ENCODE results near the gene UXS1. TPM values are rescaled to one million over a fixed set of nuclear protein-coding genes. Genes with fewer than 3 reads are reported as not detected.

Gene UXS1
- total RNA-seq, 2 donors from 2014 or later, result 28.3 to 49.1 TPM

DNA sequence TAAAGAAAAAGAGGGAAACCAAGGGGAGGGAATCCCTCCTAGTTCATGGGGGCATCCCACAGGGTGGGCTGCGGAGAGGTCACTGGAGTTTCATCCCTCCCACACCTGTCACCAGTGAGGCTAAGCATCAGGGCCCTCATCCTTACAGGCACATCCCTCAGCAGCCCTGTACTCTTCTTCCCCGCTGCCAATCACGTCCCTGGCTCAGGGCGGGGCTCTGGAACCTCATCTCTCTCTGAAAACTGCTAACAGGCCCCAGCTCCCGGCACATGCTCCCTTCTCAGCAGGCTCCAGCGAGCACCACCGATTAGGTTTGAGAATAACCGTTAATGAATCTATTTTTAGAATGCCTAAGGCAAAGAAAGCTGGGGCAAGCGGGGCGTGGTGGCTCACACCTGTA lies 13.0 kb downstream of the UXS1 start:
- no peak overlapping the region for H3K4me3 ChIP-seq
- H3K27ac ChIP-seq, result no peak overlapping the region
- TF ChIP-seq, protein P1, sequence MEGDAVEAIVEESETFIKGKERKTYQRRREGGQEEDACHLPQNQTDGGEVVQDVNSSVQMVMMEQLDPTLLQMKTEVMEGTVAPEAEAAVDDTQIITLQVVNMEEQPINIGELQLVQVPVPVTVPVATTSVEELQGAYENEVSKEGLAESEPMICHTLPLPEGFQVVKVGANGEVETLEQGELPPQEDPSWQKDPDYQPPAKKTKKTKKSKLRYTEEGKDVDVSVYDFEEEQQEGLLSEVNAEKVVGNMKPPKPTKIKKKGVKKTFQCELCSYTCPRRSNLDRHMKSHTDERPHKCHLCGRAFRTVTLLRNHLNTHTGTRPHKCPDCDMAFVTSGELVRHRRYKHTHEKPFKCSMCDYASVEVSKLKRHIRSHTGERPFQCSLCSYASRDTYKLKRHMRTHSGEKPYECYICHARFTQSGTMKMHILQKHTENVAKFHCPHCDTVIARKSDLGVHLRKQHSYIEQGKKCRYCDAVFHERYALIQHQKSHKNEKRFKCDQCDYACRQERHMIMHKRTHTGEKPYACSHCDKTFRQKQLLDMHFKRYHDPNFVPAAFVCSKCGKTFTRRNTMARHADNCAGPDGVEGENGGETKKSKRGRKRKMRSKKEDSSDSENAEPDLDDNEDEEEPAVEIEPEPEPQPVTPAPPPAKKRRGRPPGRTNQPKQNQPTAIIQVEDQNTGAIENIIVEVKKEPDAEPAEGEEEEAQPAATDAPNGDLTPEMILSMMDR (IDR thresholded peaks at IDR 0.05), result no peak
- no peaks in the 10 kb centered on the region for H3K36me3 ChIP-seq
- no peaks in the 10 kb centered on the region for H3K27me3 ChIP-seq (replicated peaks; ENCODE audit: insufficient read depth)
- H3K9me3 ChIP-seq, result no peaks in the 10 kb centered on the region
- DNase-seq (ENCODE audit: low spot score) (no peak), ATAC-seq (ENCODE audit: insufficient number of reproducible peaks, low FRiP score, low read depth) (no peak)
- H3K4me1 ChIP-seq (ENCODE audit: control insufficient read depth in 1 of 2, low read depth in 2 of 2), result peaks cover 14 to 23% of the 10 kb centered on the region in 2 donors

DNA sequence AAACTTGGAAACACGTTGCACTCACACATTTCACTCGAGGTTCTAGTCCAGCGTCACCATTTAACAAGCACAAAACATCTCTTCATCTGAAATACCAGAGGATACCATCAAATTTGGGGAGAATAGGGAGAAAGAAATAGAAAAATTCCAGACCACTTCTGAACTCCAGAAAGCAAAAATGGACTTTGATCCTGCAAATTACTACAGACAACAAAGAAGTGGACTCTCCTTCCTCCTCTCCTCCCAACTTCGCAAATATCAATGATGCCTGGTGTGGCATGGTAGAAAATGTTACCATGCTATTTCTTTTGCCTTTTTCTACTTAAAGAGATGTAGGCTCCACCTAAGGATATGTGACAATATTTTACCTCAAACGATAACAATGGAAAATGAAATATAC lies 13.5 kb downstream of the UXS1 start:
- DNase-seq (ENCODE audit: low spot score) (no peak), ATAC-seq (ENCODE audit: insufficient number of reproducible peaks, low FRiP score, low read depth) (no peak)
- Histone ChIP-seq H3K4me1 (ENCODE audit: control insufficient read depth in 1 of 2, low read depth in 2 of 2) (peaks cover 14 to 28% of the 10 kb centered on the region in 2 donors), H3K27ac (no peak overlapping the region), H3K9me3 (no peaks in the 10 kb centered on the region), H3K36me3 (no peaks in the 10 kb centered on the region), H3K4me3 (no peak overlapping the region), H3K27me3 (replicated peaks; ENCODE audit: insufficient read depth) (no peaks in the 10 kb centered on the region)
- TF ChIP-seq, protein P1 (IDR thresholded peaks at IDR 0.05), result no peak

DNA sequence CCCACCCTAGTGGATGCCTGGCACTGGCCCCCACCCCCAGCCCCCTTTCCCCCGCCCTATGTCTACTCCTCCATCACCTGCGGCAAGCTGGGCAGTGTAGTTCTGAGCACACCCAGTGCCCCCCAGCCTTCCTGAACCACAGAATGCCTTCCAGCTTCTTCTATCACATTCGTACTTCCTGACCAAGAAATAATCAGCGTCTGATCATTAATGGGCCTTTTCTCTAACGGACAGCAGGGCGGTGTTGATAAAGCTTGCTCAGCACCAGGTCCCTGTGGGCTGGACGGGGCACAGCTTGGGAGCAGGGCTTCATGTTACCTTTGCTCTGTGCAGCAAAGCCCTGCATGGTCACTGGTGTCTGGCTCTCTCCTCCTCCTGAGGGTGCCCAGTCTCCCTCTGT lies 15.4 kb downstream of the UXS1 start:
- DNase-seq (ENCODE audit: low spot score) (no peak), ATAC-seq (ENCODE audit: insufficient number of reproducible peaks, low FRiP score, low read depth) (no peak)
- H3K4me3 ChIP-seq, result no peak overlapping the region
- H3K27ac ChIP-seq, result no peak overlapping the region
- no peaks in the 10 kb centered on the region for H3K36me3 ChIP-seq
- TF ChIP-seq, protein P1 (IDR thresholded peaks at IDR 0.05), result no peak
- peaks cover 14 to 46% of the 10 kb centered on the region in 2 donors for H3K4me1 ChIP-seq (ENCODE audit: control insufficient read depth in 1 of 2, low read depth in 2 of 2)
- H3K9me3 ChIP-seq, result no peaks in the 10 kb centered on the region
- no peaks in the 10 kb centered on the region for H3K27me3 ChIP-seq (replicated peaks; ENCODE audit: insufficient read depth)

DNA sequence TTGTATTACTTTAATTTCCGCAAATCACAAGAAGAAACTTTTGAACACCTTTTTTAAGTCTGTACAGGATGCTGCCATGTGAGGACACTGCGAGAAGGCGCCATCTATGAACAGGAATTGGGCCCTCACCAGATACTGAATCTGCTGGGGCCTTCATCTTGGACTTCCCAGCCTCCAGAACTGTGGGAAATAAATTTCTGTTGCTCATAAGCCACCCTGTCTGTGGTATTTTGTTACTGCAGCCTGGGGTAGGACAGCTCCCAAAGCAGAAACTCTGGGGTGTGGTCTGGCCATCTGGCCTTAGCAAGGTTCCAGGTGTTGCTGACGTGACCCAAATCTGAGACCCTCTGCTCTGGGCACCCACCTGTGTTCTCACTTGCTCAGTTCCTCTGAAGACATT lies 16.5 kb downstream of the UXS1 start:
- no peaks in the 10 kb centered on the region for H3K9me3 ChIP-seq
- DNase-seq (ENCODE audit: low spot score) (no peak), ATAC-seq (ENCODE audit: insufficient number of reproducible peaks, low FRiP score, low read depth) (no peak)
- H3K36me3 ChIP-seq, result no peaks in the 10 kb centered on the region
- peaks cover 6 to 39% of the 10 kb centered on the region in 2 donors for H3K4me1 ChIP-seq (ENCODE audit: control insufficient read depth in 1 of 2, low read depth in 2 of 2)
- no peak overlapping the region for H3K27ac ChIP-seq
- no peak overlapping the region for H3K4me3 ChIP-seq
- TF ChIP-seq, protein P1 (IDR thresholded peaks at IDR 0.05), result no peak
- H3K27me3 ChIP-seq (replicated peaks; ENCODE audit: insufficient read depth), result no peaks in the 10 kb centered on the region

DNA sequence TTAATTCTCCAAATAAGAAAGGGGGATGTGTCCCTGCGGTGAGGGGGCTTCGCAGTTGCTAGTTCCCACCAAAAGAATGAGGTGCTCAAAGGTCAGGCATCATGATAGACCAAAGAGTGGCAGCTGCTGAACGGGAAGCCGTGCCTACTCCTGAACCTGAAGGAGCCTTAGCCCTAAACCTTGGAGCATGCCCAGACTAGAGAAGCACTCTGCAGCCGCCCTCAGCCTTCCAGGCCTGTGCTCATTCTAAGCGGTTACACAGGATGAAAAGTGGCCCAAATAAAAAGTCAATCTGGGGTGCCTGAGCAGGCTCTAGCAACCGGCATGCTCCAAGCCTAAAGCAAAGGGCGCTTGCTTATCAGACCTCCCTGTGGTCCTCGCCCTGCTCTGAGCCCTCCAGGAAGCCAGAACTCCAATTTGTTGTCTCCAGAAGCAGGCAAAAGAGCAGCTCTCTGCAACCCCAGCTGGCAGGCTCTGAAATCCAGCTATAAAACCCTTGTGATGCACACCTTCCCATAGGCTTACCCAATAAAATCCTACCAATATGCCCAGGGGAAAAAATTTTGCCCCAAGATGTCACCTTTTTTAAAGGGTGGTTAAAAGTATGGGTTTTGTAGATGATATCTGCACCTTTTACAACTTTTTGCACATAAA lies 17.5 kb downstream of the UXS1 start:
- H3K27me3 ChIP-seq (replicated peaks; ENCODE audit: insufficient read depth), result no peaks in the 10 kb centered on the region
- H3K36me3 ChIP-seq, result no peaks in the 10 kb centered on the region
- no peak for ATAC-seq (ENCODE audit: insufficient number of reproducible peaks, low FRiP score, low read depth)
- no peaks in the 10 kb centered on the region for H3K9me3 ChIP-seq
- H3K4me3 ChIP-seq, result no peak overlapping the region
- peaks cover 0 to 33% of the 10 kb centered on the region in 2 donors for H3K4me1 ChIP-seq (ENCODE audit: control insufficient read depth in 1 of 2, low read depth in 2 of 2)
- TF ChIP-seq, protein P1 (IDR thresholded peaks at IDR 0.05), result no peak
- DNase-seq (ENCODE audit: low spot score), result no peak
- no peak overlapping the region for H3K27ac ChIP-seq

All from thoracic aorta (tissue), 2 donors.